ENCODE results near the gene PROCR.

The PROCR gene

GRCh38 chr20:35225319-35226125 lies 53.6 kb downstream of the PROCR start:
- Histone ChIP-seq H3K79me2 (ENCODE audit: insufficient read depth, low read length) (no peaks in the 10 kb centered on the region), H4K20me1 (ENCODE audit: insufficient read depth, low read length, poor library complexity, severe bottlenecking) (no peaks in the 10 kb centered on the region), H3K27me3 (ENCODE audit: insufficient read depth, low read length, poor library complexity, severe bottlenecking) (no peaks in the 10 kb centered on the region), H3K4me2 (ENCODE audit: low read depth, low read length, poor library complexity, severe bottlenecking) (no peak overlapping the region), H3K9ac (ENCODE audit: low read depth, low read length, poor library complexity, severe bottlenecking) (no peak overlapping the region), H3K36me3 (ENCODE audit: insufficient read depth, low read length) (no peaks in the 10 kb centered on the region), H3F3A (ENCODE audit: low read depth) (no peaks in the 10 kb centered on the region), H3K4me3 (ENCODE audit: low read length, poor library complexity, severe bottlenecking) (no peak overlapping the region), H3K4me1 (ENCODE audit: insufficient read depth, low read length, poor library complexity, severe bottlenecking) (no peaks in the 10 kb centered on the region), H2AFZ (ENCODE audit: low read length) (no peak overlapping the region), H3K9me2 (replicated peaks; ENCODE audit: low read depth, low read length) (no peaks in the 10 kb centered on the region), H3K9me3 (ENCODE audit: insufficient read depth, low read depth, low read length) (no peaks in the 10 kb centered on the region)
- no peak for TF ChIP-seq EZH2phosphoT487 (IDR thresholded peaks at IDR 0.05; ENCODE audit: borderline replicate concordance)
- TF ChIP-seq, protein P1, sequence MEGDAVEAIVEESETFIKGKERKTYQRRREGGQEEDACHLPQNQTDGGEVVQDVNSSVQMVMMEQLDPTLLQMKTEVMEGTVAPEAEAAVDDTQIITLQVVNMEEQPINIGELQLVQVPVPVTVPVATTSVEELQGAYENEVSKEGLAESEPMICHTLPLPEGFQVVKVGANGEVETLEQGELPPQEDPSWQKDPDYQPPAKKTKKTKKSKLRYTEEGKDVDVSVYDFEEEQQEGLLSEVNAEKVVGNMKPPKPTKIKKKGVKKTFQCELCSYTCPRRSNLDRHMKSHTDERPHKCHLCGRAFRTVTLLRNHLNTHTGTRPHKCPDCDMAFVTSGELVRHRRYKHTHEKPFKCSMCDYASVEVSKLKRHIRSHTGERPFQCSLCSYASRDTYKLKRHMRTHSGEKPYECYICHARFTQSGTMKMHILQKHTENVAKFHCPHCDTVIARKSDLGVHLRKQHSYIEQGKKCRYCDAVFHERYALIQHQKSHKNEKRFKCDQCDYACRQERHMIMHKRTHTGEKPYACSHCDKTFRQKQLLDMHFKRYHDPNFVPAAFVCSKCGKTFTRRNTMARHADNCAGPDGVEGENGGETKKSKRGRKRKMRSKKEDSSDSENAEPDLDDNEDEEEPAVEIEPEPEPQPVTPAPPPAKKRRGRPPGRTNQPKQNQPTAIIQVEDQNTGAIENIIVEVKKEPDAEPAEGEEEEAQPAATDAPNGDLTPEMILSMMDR (conservative IDR thresholded peaks at IDR 0.05; ENCODE audit: low read length), result no peak

DNA sequence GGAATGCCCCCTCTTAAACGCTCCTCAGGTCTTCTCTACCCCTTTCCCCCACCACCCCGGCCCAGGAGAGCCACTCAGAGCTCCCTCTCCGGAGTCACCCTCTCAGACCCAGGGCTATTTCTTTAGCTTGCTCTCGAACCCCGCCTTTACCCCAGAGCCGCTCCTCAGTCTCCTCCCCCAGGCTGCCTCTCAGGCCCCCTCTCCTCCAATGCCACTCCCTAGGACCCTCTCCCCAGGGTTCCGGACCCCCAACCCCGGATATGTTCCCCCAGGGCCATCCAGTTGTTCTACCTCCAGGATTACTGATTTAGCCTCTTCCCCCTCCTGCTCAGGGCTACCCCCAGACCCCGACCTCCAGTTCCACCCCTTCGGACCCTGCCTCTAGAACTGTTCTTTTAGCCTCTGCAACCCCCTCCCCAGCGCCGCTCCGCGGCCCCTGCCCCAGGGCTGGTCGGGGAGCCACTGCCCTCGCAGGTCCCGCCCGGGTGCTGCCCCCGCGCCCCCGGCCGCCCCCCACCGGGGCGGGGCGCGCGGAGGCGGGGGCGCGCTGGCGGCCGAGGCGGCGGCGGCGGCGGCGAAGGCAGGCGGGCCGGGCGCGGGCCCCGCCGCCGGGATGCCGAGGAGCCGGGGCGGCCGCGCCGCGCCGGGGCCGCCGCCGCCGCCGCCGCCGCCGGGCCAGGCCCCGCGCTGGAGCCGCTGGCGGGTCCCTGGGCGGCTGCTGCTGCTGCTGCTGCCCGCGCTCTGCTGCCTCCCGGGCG lies 54.4 kb downstream of the PROCR start, which contains the start of gene MMP24:
TSS of gene MMP24 (plus strand) at position 565 of the 758 bp plus-strand sequence. CDS start at position 614, 49 bp downstream.
- Histone ChIP-seq H3K4me2 (ENCODE audit: low read depth, low read length, poor library complexity, severe bottlenecking) (no peak within 1 kb of the TSS), H3K9ac (ENCODE audit: low read depth, low read length, poor library complexity, severe bottlenecking) (no peak within 1 kb of the TSS), H3K4me1 (ENCODE audit: insufficient read depth, low read length, poor library complexity, severe bottlenecking) (no peaks in the 10 kb centered on the region), H3K79me2 (ENCODE audit: insufficient read depth, low read length) (no peaks in the 10 kb centered on the region), H3F3A (ENCODE audit: low read depth) (no peaks in the 10 kb centered on the region), H3K9me2 (replicated peaks; ENCODE audit: low read depth, low read length) (no peaks in the 10 kb centered on the region), H3K27me3 (ENCODE audit: insufficient read depth, low read length, poor library complexity, severe bottlenecking) (no peaks in the 10 kb centered on the region), H3K36me3 (ENCODE audit: insufficient read depth, low read length) (no peaks in the 10 kb centered on the region), H4K20me1 (ENCODE audit: insufficient read depth, low read length, poor library complexity, severe bottlenecking) (no peaks in the 10 kb centered on the region), H3K4me3 (ENCODE audit: low read length, poor library complexity, severe bottlenecking) (no peak within 1 kb of the TSS), H3K9me3 (ENCODE audit: insufficient read depth, low read depth, low read length) (no peaks in the 10 kb centered on the region), H2AFZ (ENCODE audit: low read length) (no peak within 1 kb of the TSS)
- TF ChIP-seq, protein P1 (conservative IDR thresholded peaks at IDR 0.05; ENCODE audit: low read length), result no peak
- no peak for TF ChIP-seq EZH2phosphoT487 (IDR thresholded peaks at IDR 0.05; ENCODE audit: borderline replicate concordance)

Measured in Loucy (cell line).